IMR-90 (cell line): Measurements from ENCODE around the gene TLX1.

Experiments used
- CTCF ChIP-seq: conservative IDR thresholded peaks from 2 replicates; pipeline ENCODE4 v1.5.1; 2012; ENCODE audit warnings: mild to moderate bottlenecking, low read depth, low read length, improper control_type of control experiment
- NFE2L2 ChIP-seq: fragments of 150-350 bp; IDR thresholded peaks from 2 replicates; pipeline ENCODE4 v1.6.1; 2016; ENCODE audit warnings: low read depth, mild to moderate bottlenecking, low read length
- POLR2A ChIP-seq: IDR thresholded peaks from 2 replicates; pipeline ENCODE4 v1.6.1; 2012; ENCODE audit warnings: mild to moderate bottlenecking, low read depth, low read length
- RFX5 ChIP-seq: IDR thresholded peaks from 2 replicates; pipeline ENCODE4 v1.8.0; 2012; ENCODE audit warnings: low read depth, mild to moderate bottlenecking, low read length, moderate library complexity
- TF ChIP-seq, protein P1 (sequence below): fragments of 150-350 bp; IDR thresholded peaks from 2 replicates; pipeline ENCODE4 v1.6.1; 2017; ENCODE audit warnings: mild to moderate bottlenecking, antibody characterized with exemption, low read length, low read depth

DNA sequence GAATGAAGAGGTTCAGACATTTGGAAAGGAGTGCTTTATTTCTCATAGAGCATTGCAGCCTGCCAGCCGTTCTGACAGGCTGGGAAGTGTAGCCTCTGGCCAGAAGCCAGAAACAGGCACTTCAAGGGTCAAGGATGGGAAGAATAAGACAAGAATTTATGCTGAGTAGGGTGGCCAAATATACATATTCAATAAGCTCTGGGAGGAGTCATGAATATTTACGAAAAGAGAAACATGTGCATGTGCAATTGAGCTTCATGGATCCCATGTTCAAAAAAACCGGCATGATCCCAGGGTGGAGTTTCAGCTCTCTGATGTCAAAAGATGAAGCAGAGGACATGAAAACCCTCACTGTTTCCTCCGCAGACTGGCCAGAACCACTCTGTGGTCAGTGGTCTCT is 32.9 kb downstream of the TLX1 start:
- TF ChIP-seq CTCF: no peak
- TF ChIP-seq RFX5: no peak
- no peak for TF ChIP-seq POLR2A
- TF ChIP-seq NFE2L2: no peak
- TF ChIP-seq, protein P1, sequence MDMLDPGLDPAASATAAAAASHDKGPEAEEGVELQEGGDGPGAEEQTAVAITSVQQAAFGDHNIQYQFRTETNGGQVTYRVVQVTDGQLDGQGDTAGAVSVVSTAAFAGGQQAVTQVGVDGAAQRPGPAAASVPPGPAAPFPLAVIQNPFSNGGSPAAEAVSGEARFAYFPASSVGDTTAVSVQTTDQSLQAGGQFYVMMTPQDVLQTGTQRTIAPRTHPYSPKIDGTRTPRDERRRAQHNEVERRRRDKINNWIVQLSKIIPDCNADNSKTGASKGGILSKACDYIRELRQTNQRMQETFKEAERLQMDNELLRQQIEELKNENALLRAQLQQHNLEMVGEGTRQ: no peak
